PC-3 (cell line): Measurements from ENCODE around the gene HOXB9.

Source experiments
- EZH2 ChIP-seq: fragments of 300-600 bp; sonication (generic); IDR thresholded peaks from one replicate; pipeline ENCODE4 v1.6.1; 2017; ENCODE audit warnings: antibody characterized with exemption, mild to moderate bottlenecking, low read length; ENCODE audit not compliant: unreplicated experiment
- EZH2phosphoT487 ChIP-seq: fragments of 300-600 bp; sonication (generic); IDR thresholded peaks from 2 replicates; pipeline ENCODE4 v1.6.1; 2018; ENCODE audit warnings: mild to moderate bottlenecking, antibody characterized with exemption, low read length, borderline replicate concordance
- TF ChIP-seq, protein P1 (sequence below): fragments of 300-600 bp; sonication (generic); conservative IDR thresholded peaks from 2 replicates; pipeline ENCODE4 v1.5.1; 2017; ENCODE audit warnings: antibody characterized with exemption, low read depth, mild to moderate bottlenecking, low read length

GRCh38 chr17:48597778-48598631, 28.2 kb downstream of the HOXB9 start:
- TF ChIP-seq, protein P1, sequence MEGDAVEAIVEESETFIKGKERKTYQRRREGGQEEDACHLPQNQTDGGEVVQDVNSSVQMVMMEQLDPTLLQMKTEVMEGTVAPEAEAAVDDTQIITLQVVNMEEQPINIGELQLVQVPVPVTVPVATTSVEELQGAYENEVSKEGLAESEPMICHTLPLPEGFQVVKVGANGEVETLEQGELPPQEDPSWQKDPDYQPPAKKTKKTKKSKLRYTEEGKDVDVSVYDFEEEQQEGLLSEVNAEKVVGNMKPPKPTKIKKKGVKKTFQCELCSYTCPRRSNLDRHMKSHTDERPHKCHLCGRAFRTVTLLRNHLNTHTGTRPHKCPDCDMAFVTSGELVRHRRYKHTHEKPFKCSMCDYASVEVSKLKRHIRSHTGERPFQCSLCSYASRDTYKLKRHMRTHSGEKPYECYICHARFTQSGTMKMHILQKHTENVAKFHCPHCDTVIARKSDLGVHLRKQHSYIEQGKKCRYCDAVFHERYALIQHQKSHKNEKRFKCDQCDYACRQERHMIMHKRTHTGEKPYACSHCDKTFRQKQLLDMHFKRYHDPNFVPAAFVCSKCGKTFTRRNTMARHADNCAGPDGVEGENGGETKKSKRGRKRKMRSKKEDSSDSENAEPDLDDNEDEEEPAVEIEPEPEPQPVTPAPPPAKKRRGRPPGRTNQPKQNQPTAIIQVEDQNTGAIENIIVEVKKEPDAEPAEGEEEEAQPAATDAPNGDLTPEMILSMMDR = no peak
- TF ChIP-seq EZH2 (no peak), EZH2phosphoT487 (no peak)
